Measurements from ENCODE around the gene RAN. TPM values are rescaled to one million over a fixed set of nuclear protein-coding genes. Genes with fewer than 3 reads are reported as not detected.
A peak's percentile ranks its signal among the peaks of the same experiment; 100 is the strongest.

Gene RAN
- total and polyA plus RNA-seq, 9 of the 15 experiments (the other 6 are each of a cell fraction or from before 2014, with no cell fraction given): 1,687 to 3,820 (median 2,300) TPM

DNA sequence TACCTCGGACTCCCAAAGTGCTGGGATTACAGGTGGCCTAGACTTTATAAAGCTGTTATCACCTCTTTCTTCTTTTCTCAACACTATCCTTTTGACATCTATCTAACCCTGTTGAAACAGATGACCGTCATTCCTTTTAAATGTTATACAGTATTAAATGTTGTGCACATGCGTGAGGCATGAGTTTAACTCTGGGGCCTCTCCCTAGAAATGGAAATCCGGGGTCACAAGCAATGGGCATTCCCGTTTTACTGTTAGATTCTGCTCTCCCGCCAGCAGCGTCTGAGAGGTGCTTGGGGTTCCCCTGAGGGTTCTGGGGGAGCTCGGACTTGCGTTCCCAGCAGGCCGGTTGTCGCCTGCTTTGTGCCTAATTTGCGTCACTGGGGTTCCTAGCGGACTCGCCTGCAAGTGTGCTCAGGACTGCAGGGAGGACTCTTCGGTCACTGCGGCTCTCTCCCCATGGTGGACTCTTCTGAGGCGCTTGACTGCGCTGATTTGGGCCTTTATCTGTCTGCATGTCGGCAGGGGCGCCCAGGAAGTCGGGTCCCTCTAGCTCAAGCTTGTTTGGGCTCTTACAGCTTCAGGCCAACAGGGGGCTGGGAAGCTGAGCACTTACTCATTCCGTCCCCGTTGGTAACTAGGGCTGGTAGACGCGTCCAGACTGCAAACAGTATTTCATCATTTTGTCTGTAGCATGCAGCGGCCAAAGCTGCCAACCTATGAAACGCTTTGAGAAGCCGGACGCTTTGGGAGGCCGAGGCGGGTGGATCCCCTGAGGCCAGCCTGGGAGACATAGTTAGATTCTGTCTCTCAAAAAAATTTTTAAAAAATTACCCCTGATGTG is 1.2 kb upstream of the RAN start (continued):
- no peak for TF ChIP-seq RBM34 (IDR thresholded peaks at IDR 0.05; ENCODE audit: borderline replicate concordance, insufficient read depth, low read length)
- TF ChIP-seq PRMT5 (CRISPR knock-in tag; IDR thresholded peaks at IDR 0.05): no peak
- TF ChIP-seq ARHGAP35 (IDR thresholded peaks at IDR 0.05; ENCODE audit: partially characterized antibody): no peak
- TF ChIP-seq, protein P1, sequence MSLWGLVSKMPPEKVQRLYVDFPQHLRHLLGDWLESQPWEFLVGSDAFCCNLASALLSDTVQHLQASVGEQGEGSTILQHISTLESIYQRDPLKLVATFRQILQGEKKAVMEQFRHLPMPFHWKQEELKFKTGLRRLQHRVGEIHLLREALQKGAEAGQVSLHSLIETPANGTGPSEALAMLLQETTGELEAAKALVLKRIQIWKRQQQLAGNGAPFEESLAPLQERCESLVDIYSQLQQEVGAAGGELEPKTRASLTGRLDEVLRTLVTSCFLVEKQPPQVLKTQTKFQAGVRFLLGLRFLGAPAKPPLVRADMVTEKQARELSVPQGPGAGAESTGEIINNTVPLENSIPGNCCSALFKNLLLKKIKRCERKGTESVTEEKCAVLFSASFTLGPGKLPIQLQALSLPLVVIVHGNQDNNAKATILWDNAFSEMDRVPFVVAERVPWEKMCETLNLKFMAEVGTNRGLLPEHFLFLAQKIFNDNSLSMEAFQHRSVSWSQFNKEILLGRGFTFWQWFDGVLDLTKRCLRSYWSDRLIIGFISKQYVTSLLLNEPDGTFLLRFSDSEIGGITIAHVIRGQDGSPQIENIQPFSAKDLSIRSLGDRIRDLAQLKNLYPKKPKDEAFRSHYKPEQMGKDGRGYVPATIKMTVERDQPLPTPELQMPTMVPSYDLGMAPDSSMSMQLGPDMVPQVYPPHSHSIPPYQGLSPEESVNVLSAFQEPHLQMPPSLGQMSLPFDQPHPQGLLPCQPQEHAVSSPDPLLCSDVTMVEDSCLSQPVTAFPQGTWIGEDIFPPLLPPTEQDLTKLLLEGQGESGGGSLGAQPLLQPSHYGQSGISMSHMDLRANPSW (CRISPR knock-in tag; IDR thresholded peaks at IDR 0.05): no peak
- TF ChIP-seq ZNF41 (CRISPR knock-in tag; conservative IDR thresholded peaks at IDR 0.05): no peak
- no peak for TF ChIP-seq WHSC1 (IDR thresholded peaks at IDR 0.05; ENCODE audit: low read length)
- no peak for TF ChIP-seq ATF1 (CRISPR knock-in tag; IDR thresholded peaks at IDR 0.05)
- TF ChIP-seq ATF1 (tag; IDR thresholded peaks at IDR 0.05): peak; percentile 60
- peak; percentile 12; the same call in 1 of the 2 replicates for TF ChIP-seq CTBP1 (IDR thresholded peaks at IDR 0.05; ENCODE audit: borderline replicate concordance)
- peak; percentile 79 for TF ChIP-seq RBFOX2 (IDR thresholded peaks at IDR 0.05; ENCODE audit: low read depth, low read length)
- no peak for TF ChIP-seq EWSR1 (IDR thresholded peaks at IDR 0.05; ENCODE audit: borderline replicate concordance, low read depth, partially characterized antibody)
- TF ChIP-seq ZKSCAN8 (CRISPR knock-in tag; IDR thresholded peaks at IDR 0.05): peak; percentile 65
- TF ChIP-seq GATA2 (CRISPR knock-in tag; IDR thresholded peaks at IDR 0.05): no peak
- TF ChIP-seq KAT2B (IDR thresholded peaks at IDR 0.05; ENCODE audit: low read depth, low read length): peak; percentile 34
- TF ChIP-seq ZNF232 (CRISPR knock-in tag; IDR thresholded peaks at IDR 0.05): no peak
- TF ChIP-seq FIP1L1 (IDR thresholded peaks at IDR 0.05; ENCODE audit: low read depth, low read length, poor library complexity, severe bottlenecking): no peak
- TF ChIP-seq, protein P2, sequence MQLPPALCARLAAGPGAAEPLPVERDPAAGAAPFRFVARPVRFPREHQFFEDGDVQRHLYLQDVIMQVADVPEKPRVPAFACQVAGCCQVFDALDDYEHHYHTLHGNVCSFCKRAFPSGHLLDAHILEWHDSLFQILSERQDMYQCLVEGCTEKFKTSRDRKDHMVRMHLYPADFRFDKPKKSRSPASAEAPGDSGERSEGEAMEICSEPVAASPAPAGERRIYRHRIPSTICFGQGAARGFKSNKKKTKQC (CRISPR knock-in tag; IDR thresholded peaks at IDR 0.05): no peak
- TF ChIP-seq NCOA4 (IDR thresholded peaks at IDR 0.05; ENCODE audit: partially characterized antibody): no peak
- TF ChIP-seq, protein P3, sequence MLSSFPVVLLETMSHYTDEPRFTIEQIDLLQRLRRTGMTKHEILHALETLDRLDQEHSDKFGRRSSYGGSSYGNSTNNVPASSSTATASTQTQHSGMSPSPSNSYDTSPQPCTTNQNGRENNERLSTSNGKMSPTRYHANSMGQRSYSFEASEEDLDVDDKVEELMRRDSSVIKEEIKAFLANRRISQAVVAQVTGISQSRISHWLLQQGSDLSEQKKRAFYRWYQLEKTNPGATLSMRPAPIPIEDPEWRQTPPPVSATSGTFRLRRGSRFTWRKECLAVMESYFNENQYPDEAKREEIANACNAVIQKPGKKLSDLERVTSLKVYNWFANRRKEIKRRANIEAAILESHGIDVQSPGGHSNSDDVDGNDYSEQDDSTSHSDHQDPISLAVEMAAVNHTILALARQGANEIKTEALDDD (IDR thresholded peaks at IDR 0.05): peak; percentile 96
- TF ChIP-seq ZKSCAN1 (IDR thresholded peaks at IDR 0.05; ENCODE audit: low read depth, low read length): peak; percentile 38; the same call in 1 of the 2 replicates
- TF ChIP-seq ARID2 (IDR thresholded peaks at IDR 0.05): no peak
- TF ChIP-seq CEBPG (CRISPR knock-in tag; IDR thresholded peaks at IDR 0.05): peak; percentile 93
- peak; percentile 91 to 96 for TF ChIP-seq CEBPG (tag; conservative IDR thresholded peaks at IDR 0.05 in 1 of 2, IDR thresholded peaks at IDR 0.05 in 1 of 2)
- TF ChIP-seq, protein P4, sequence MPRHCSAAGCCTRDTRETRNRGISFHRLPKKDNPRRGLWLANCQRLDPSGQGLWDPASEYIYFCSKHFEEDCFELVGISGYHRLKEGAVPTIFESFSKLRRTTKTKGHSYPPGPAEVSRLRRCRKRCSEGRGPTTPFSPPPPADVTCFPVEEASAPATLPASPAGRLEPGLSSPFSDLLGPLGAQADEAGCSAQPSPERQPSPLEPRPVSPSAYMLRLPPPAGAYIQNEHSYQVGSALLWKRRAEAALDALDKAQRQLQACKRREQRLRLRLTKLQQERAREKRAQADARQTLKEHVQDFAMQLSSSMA (CRISPR knock-in tag; IDR thresholded peaks at IDR 0.05): no peak
- no peak for TF ChIP-seq ZFPM2 (CRISPR knock-in tag; IDR thresholded peaks at IDR 0.05)
- TF ChIP-seq LARP7 (IDR thresholded peaks at IDR 0.05): no peak

Measured in K562 (cell line).